Peyer's patch (tissue), 4 donors: ENCODE results near the gene UBASH3B.

Source experiments
- CTCF ChIP-seq, 6 experiments: fragments of 450-650 bp in 4 of 6; fragments of 200-600 bp in 2 of 6; sonication (generic) in 1 of 6; IDR thresholded peaks; one replicate each; pipeline ENCODE4 v1.5.1; 2017 to 2019; ENCODE audit warnings: antibody characterized with exemption in 6 of 6, mild to moderate bottlenecking in 3 of 6, moderate library complexity in 1 of 6
- POLR2A ChIP-seq, 2 donors: fragments of 450-650 bp; IDR thresholded peaks; one replicate each; pipeline ENCODE4 v1.5.1; 2017; ENCODE audit warnings: antibody characterized with exemption in 2 of 2, mild to moderate bottlenecking in 2 of 2, moderate library complexity in 2 of 2

- TF ChIP-seq CTCF (IDR thresholded peaks at IDR 0.05) = no peak
- TF ChIP-seq POLR2A (IDR thresholded peaks at IDR 0.05) = no peak
These were observed 154.3 kb downstream of the UBASH3B start for GRCh38 chr11:122809866-122810265.
